ENCODE measurements around the gene APPBP2.
A peak's percentile ranks its signal among the peaks of the same experiment; 100 is the strongest.
"Not testable (repeated sequence)": the region's sequence is repeated elsewhere in the genome, so short reads cannot be mapped to it uniquely, and the experiment has no call there.

APPBP2 gene

DNA sequence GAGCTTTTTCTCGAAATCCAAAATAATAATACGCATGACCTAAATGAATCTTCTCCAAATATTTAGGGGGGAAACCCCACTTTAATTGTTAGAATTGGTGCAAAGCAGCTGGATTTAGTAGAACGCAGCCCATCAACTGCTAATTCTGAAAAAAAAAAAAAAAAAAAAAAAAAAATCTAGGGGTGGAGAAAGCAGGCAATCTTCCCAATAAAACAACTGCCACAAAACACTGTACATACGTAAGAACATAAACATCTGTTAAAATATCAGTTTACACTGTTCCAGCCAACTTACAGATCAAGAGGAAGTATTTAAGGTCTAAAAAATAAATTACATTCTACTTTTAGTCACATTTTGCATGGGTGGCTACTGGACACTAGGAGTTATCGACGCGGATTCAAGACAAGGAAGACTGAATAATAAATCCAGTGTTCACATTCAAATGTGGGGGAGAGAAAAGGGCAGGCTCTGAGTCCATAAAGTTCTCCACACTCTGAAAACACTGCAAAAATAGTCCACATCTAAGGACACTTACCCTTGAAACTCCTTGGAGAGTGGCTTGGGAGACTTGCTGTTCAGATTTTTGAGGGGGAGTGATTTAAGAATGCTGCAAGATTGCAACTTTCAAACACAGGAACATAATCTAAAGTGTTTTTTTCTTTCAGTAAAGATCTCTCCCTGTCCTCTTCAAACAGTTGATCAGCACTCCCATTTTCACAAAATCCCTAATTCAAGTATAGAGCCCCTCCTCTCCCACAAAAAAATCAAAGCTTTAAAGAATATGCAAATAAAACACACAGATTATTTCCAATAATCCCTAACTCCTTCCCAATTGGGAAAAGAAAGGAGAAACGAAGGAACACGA is 1.3 kb downstream of the APPBP2 start:
- TF ChIP-seq CTCF (IDR thresholded peaks at IDR 0.05; ENCODE audit: control insufficient read depth, extremely low read depth, insufficient read depth): no peak

GRCh38 chr17:60523822-60524221 is 2.2 kb downstream of the APPBP2 start:
- H3K4me3 ChIP-seq (ENCODE audit: low read depth, low read length): peak overlapping the region; percentile 84
- no peak for TF ChIP-seq CTCF (IDR thresholded peaks at IDR 0.05; ENCODE audit: control insufficient read depth, extremely low read depth, insufficient read depth)

More for the DNA sequence above, 1.3 kb downstream of the APPBP2 start:
- peak; percentile 40 for DNase-seq (ENCODE audit: low read depth)
- H3K4me3 ChIP-seq (ENCODE audit: low read depth, low read length): peak overlapping the region; percentile 84

GRCh38 chr17:60522889-60523626 is 3.0 kb downstream of the APPBP2 start:
- TF ChIP-seq CTCF (IDR thresholded peaks at IDR 0.05; ENCODE audit: control insufficient read depth, extremely low read depth, insufficient read depth): no peak
- no peak overlapping the region for H3K4me3 ChIP-seq (ENCODE audit: low read depth, low read length)
- no peak for DNase-seq (ENCODE audit: low read depth)

More at GRCh38 chr17:60523822-60524221, 2.2 kb downstream of the APPBP2 start:
- DNase-seq (ENCODE audit: low read depth): no peak

GRCh38 chr17:60519795-60520194 is 6.2 kb downstream of the APPBP2 start:
- no peak for DNase-seq (ENCODE audit: low read depth)
- no peak for TF ChIP-seq CTCF (IDR thresholded peaks at IDR 0.05; ENCODE audit: control insufficient read depth, extremely low read depth, insufficient read depth)
- no peak overlapping the region for H3K4me3 ChIP-seq (ENCODE audit: low read depth, low read length)

DNA sequence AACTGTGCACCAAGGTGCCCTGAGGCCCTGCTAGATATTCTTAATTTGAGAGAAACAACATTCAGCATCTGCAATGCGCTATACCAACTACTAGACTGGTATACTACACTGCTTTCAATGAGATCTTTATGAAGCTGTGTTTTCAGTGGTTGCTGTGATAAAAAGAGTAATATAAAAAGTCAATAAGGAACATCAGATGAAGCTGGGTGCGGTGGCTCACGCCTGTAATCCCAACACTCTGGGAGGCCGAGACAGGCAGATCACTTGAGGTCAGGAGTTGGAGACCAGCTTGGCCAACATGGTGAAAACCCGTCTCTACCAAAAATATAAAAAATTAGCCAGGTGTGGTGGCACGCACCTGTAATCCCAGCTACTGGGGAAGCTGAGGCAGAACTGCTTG is 10.4 kb downstream of the APPBP2 start:
- not testable (repeated sequence) for H3K4me3 ChIP-seq (ENCODE audit: low read depth, low read length); DNase-seq (ENCODE audit: low read depth)

DNA sequence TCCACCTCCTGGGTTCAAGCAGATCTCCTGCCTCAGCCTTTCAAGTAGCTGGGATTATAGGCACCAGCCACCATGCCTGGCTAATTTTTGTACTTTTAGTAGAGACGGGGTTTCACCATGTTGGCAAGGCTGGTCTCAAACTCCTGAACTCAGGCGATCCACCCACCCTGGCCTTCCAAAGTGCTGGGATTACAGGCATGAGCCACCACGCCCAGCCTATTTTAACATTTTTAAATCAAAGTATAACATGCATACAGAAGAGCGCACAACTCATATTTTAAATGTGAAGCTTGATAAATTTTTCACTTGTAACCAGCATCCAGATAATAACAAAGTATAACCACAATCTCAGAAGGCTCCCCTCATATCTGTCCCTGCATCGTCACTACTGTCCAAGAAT is 10.8 kb downstream of the APPBP2 start:
- H3K4me3 ChIP-seq (ENCODE audit: low read depth, low read length); DNase-seq (ENCODE audit: low read depth): not testable (repeated sequence)

DNA sequence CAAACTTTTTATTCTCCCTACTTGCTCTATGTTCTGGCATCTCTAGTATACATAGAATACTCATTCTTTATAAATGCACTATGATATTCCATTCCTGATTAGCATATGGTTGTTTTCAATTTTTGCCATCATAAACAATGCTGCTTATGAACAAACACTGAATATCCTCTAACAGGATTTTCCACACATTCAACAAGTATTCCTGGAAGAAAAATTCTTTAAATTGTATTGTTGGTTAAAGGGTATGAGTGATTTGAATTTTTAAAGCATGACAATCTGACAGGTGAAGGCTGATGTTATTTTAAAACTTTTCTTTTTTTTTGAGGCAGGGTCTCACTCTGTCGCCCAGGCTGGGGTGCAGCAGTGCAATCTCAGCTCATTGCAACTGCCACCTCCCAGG is 11.5 kb downstream of the APPBP2 start:
- no peak for TF ChIP-seq CTCF (IDR thresholded peaks at IDR 0.05; ENCODE audit: control insufficient read depth, extremely low read depth, insufficient read depth)
- H3K4me3 ChIP-seq (ENCODE audit: low read depth, low read length): no peak overlapping the region
- no peak for DNase-seq (ENCODE audit: low read depth)

All from LNCaP clone FGC (cell line).